ENCODE data around the gene IER3IP1. TPM values are rescaled to one million over a fixed set of nuclear protein-coding genes. Genes with fewer than 3 reads are reported as not detected.

Gene IER3IP1
- total and polyA plus RNA-seq, 2 of the 13 experiments (the other 11 are each of a cell fraction or from before 2014, with no cell fraction given): 18.7 to 26.1 TPM

- TF ChIP-seq TRIM22 (IDR thresholded peaks at IDR 0.05) (no peak), ZNF775 (CRISPR knock-in tag; IDR thresholded peaks at IDR 0.05; ENCODE audit: borderline replicate concordance) (no peak), HES4 (CRISPR knock-in tag; IDR thresholded peaks at IDR 0.05; ENCODE audit: borderline replicate concordance) (peak; percentile 18; the same call in 1 of the 2 replicates), RFXAP (CRISPR knock-in tag; IDR thresholded peaks at IDR 0.05; ENCODE audit: borderline replicate concordance) (0 out of 2 replicates have a peak, but pooled peaks have one; percentile 32), ATF4 (CRISPR knock-in tag; IDR thresholded peaks at IDR 0.05) (0 out of 4 replicates have a peak, but pooled peaks of 1 of the 2 experiments have one; percentile 46), ARNTL (CRISPR knock-in tag; IDR thresholded peaks at IDR 0.05) (no peak), ZNF280D (CRISPR knock-in tag; IDR thresholded peaks at IDR 0.05) (peak; percentile 31; the same call in 1 of the 2 replicates), THYN1 (CRISPR knock-in tag; IDR thresholded peaks at IDR 0.05; ENCODE audit: borderline replicate concordance, low read depth) (no peak), ETV5 (CRISPR knock-in tag; IDR thresholded peaks at IDR 0.05; ENCODE audit: borderline replicate concordance) (peak; percentile 83), CTCF (CRISPR knock-in tag; IDR thresholded peaks at IDR 0.05) (0 out of 2 replicates have a peak, but pooled peaks have one; percentile 43), ZNF510 (CRISPR knock-in tag; IDR thresholded peaks at IDR 0.05; ENCODE audit: low read depth) (no peak), ZNF274 (CRISPR knock-in tag; IDR thresholded peaks at IDR 0.05) (peak; percentile 77), MXD3 (CRISPR knock-in tag; IDR thresholded peaks at IDR 0.05) (peak; percentile 55; the same call in 1 of the 2 replicates), ZNF18 (CRISPR knock-in tag; IDR thresholded peaks at IDR 0.05; ENCODE audit: insufficient replicate concordance) (peak; percentile 72), CBX5 (CRISPR knock-in tag; IDR thresholded peaks at IDR 0.05; ENCODE audit: borderline replicate concordance) (peak; percentile 6; the same call in 1 of the 2 replicates)
Observed at GRCh38 chr18:47150029-47150823, 25.9 kb downstream of the IER3IP1 start, which contains the start of gene HDHD2 (continued).
